Activated CD8-positive, alpha-beta memory T cell treated with anti-CD3 and anti-CD28 coated beads for 48 hours (primary cell): ENCODE data around the gene DNALI1.
A peak's percentile ranks its signal among the peaks of the same experiment; 100 is the strongest.
"Not testable (repeated sequence)": the region's sequence is repeated elsewhere in the genome, so short reads cannot be mapped to it uniquely, and the experiment has no call there.

Source experiments
- DNase-seq, 3 experiments: peaks; one replicate each; pipeline ENCODE4 v3.0.0-alpha.2; 2020; ENCODE audit warnings: low read depth in 2 of 3, low spot score in 2 of 3

The DNALI1 gene

GRCh38 chr1:37553927-37554808 is 2.6 kb upstream of the DNALI1 start, which contains the start of gene SNIP1:
Gene SNIP1, minus strand, starts transcription at chr1:37554293. Its CDS starts 64 bp downstream, at chr1:37554229.
- peak; percentile 56 to 78 (median 75) for DNase-seq

- DNase-seq, result no peak
Observed at GRCh38 chr1:37557402-37557801, 662 bp downstream of the DNALI1 start.

GRCh38 chr1:37558411-37558810 is 1.7 kb downstream of the DNALI1 start:
- DNase-seq, result no peak

- DNase-seq, result no peak
Observed at GRCh38 chr1:37559080-37559479, 2.3 kb downstream of the DNALI1 start.

- DNase-seq, result not testable (repeated sequence)
Observed at GRCh38 chr1:37559957-37560379, 3.2 kb downstream of the DNALI1 start.

- no peak for DNase-seq
Observed at GRCh38 chr1:37560401-37561132, 3.8 kb downstream of the DNALI1 start.

- no peak for DNase-seq
Observed at GRCh38 chr1:37561133-37562132, 4.7 kb downstream of the DNALI1 start.

- no peak for DNase-seq
Observed at GRCh38 chr1:37562984-37563383, 6.2 kb downstream of the DNALI1 start.

GRCh38 chr1:37564892-37565291 is 8.2 kb downstream of the DNALI1 start:
- no peak for DNase-seq

GRCh38 chr1:37567023-37567422 is 10.3 kb downstream of the DNALI1 start:
- DNase-seq, result no peak

- no peak for DNase-seq
Observed at GRCh38 chr1:37570528-37571334, 14.0 kb downstream of the DNALI1 start.

- no peak for DNase-seq
Observed at GRCh38 chr1:37574834-37575480, 18.2 kb downstream of the DNALI1 start.

GRCh38 chr1:37575692-37576091 is 19.0 kb downstream of the DNALI1 start:
- DNase-seq, result no peak

GRCh38 chr1:37584544-37584943 is 27.8 kb downstream of the DNALI1 start:
- DNase-seq, result not testable (repeated sequence)

- DNase-seq, result no peak
Observed at GRCh38 chr1:37588939-37589338, 32.2 kb downstream of the DNALI1 start.

GRCh38 chr1:37593726-37594125 is 37.0 kb downstream of the DNALI1 start:
- DNase-seq, result no peak

GRCh38 chr1:37595440-37596181 is 38.9 kb downstream of the DNALI1 start, which contains the start of gene GNL2:
Gene GNL2, minus strand, starts transcription at chr1:37595937. Its CDS starts 115 bp downstream, at chr1:37595822.
- peak; percentile 90 to 94 (median 90) for DNase-seq

- DNase-seq, result no peak
Observed at GRCh38 chr1:37596182-37596667, 39.5 kb downstream of the DNALI1 start.
